Activated CD4-positive, alpha-beta T cell treated with anti-CD3 and anti-CD28 coated beads, Interleukin-2, amount 50 U/mL, for 4 hours (primary cell): ENCODE measurements around the gene SORCS2.

Experiments
- DNase-seq, 2 experiments: peaks; one replicate each; pipeline ENCODE4 v3.0.0-alpha.2; 2020

The SORCS2 gene

GRCh38 chr4:7342223-7343080, 150.1 kb downstream of the SORCS2 start:
- no peak for DNase-seq

- DNase-seq: no peak
These were observed 150.8 kb downstream of the SORCS2 start for GRCh38 chr4:7343081-7343655.

GRCh38 chr4:7343950-7344349, 151.6 kb downstream of the SORCS2 start:
- no peak for DNase-seq

- DNase-seq: no peak
These were observed 152.4 kb downstream of the SORCS2 start for GRCh38 chr4:7344636-7345155.

- no peak for DNase-seq
These were observed 155.6 kb downstream of the SORCS2 start for GRCh38 chr4:7347981-7348380.

- no peak for DNase-seq
These were observed 156.9 kb downstream of the SORCS2 start for GRCh38 chr4:7348946-7349900.

- DNase-seq: no peak
These were observed 158.1 kb downstream of the SORCS2 start for GRCh38 chr4:7350396-7350795.

- no peak for DNase-seq
These were observed 158.7 kb downstream of the SORCS2 start for GRCh38 chr4:7351014-7351413.

GRCh38 chr4:7352486-7352885, 160.1 kb downstream of the SORCS2 start:
- DNase-seq: no peak

- DNase-seq: no peak
These were observed 160.9 kb downstream of the SORCS2 start for GRCh38 chr4:7353046-7353790.

GRCh38 chr4:7353846-7354610, 161.7 kb downstream of the SORCS2 start:
- DNase-seq: no peak

GRCh38 chr4:7354927-7355326, 162.6 kb downstream of the SORCS2 start:
- DNase-seq: no peak

GRCh38 chr4:7355795-7356194, 163.5 kb downstream of the SORCS2 start:
- no peak for DNase-seq

- no peak for DNase-seq
These were observed 164.5 kb downstream of the SORCS2 start for GRCh38 chr4:7356667-7357310.

- no peak for DNase-seq
These were observed 165.0 kb downstream of the SORCS2 start for GRCh38 chr4:7357323-7357722.

GRCh38 chr4:7358100-7358735, 165.9 kb downstream of the SORCS2 start:
- no peak for DNase-seq

- no peak for DNase-seq
These were observed 167.2 kb downstream of the SORCS2 start for GRCh38 chr4:7359400-7360062.

GRCh38 chr4:7360806-7361205, 168.5 kb downstream of the SORCS2 start:
- no peak for DNase-seq

GRCh38 chr4:7361280-7361895, 169.1 kb downstream of the SORCS2 start:
- no peak for DNase-seq
